H1 (cell line): ENCODE results near the gene USE1. TPM values are rescaled to one million over a fixed set of nuclear protein-coding genes. Genes with fewer than 3 reads are reported as not detected.

Source experiments
- BCL11A ChIP-seq, 2 experiments: IDR thresholded peaks; one replicate each; pipeline ENCODE4 v1.6.1; 2011; ENCODE audit warnings: low read depth in 2 of 2, low read length in 2 of 2, mild to moderate bottlenecking in 2 of 2
- CREB1 ChIP-seq: IDR thresholded peaks from 2 replicates; pipeline ENCODE4 v1.6.1; 2012; ENCODE audit warnings: inconsistent platforms
- EGR1 ChIP-seq: IDR thresholded peaks from 2 replicates; pipeline ENCODE4 v1.6.1; 2011; ENCODE audit warnings: low read depth, low read length, borderline replicate concordance
- EZH2 ChIP-seq: fragments of 200-600 bp; sonication (generic); IDR thresholded peaks from 2 replicates; pipeline ENCODE4 v1.7.1; 2012; ENCODE audit warnings: low read depth, mild to moderate bottlenecking, moderate library complexity, low read length, inconsistent platforms; ENCODE audit not compliant: severe bottlenecking
- NANOG ChIP-seq: IDR thresholded peaks from 2 replicates; pipeline ENCODE4 v1.6.1; 2011; ENCODE audit warnings: low read length, low read depth, mild to moderate bottlenecking, inconsistent platforms; ENCODE audit not compliant: insufficient read depth, poor library complexity, severe bottlenecking
- RAD21 ChIP-seq, 2 experiments: IDR thresholded peaks in 1 of 2; conservative IDR thresholded peaks in 1 of 2; 2 replicates each; pipeline ENCODE4 v1.6.1; 2011; ENCODE audit warnings: low read depth in 2 of 2, low read length in 2 of 2, improper control_type of control experiment in 1 of 2, inconsistent platforms in 1 of 2, mild to moderate bottlenecking in 1 of 2, moderate library complexity in 1 of 2
- RBBP5 ChIP-seq: IDR thresholded peaks from 2 replicates; pipeline ENCODE4 v1.7.1; 2012; ENCODE audit warnings: low read depth, mild to moderate bottlenecking, inconsistent platforms, low read length, moderate library complexity, borderline replicate concordance
- polyA plus RNA-seq, 7 experiments: library from polyadenylated mRNA; depleted of rRNA in 3 of 7; stranded (reverse) in 5 of 7; unstranded in 2 of 7; fragments of >200 nt in 5 of 7; fragments of 200-250 nt in 2 of 7; gene quantifications; 1 replicate in 5 of 7; 2 replicates in 1 of 7; 4 replicates in 1 of 7; pipeline versions ENCODE4 v1.2.1 to v1.2.3, GENCODE V29; 2011 to 2013; ENCODE audit warnings: missing spikeins in 2 of 7, mixed read lengths in 2 of 7
- total RNA-seq: library from RNA; stranded (reverse); fragmentation: NEBNext Ultra II Directional; extraction: Animal tissue kit (Norgen Biotek cat#: 25700); gene quantifications from 2 replicates; pipeline ENCODE4 v1.2.1, GENCODE V29; 2021
- TF ChIP-seq, protein P1 (sequence below): fragments of 300-600 bp; sonication (generic); IDR thresholded peaks from 2 replicates; pipeline ENCODE4 v1.7.1; 2012; ENCODE audit warnings: low read length, moderate library complexity, mild to moderate bottlenecking, inconsistent platforms; ENCODE audit not compliant: insufficient replicate concordance

Gene USE1
- total and polyA plus RNA-seq, 2 of the 8 experiments (the other 6 are each of a cell fraction or from before 2014, with no cell fraction given): 8.7 to 13.9 TPM

DNA sequence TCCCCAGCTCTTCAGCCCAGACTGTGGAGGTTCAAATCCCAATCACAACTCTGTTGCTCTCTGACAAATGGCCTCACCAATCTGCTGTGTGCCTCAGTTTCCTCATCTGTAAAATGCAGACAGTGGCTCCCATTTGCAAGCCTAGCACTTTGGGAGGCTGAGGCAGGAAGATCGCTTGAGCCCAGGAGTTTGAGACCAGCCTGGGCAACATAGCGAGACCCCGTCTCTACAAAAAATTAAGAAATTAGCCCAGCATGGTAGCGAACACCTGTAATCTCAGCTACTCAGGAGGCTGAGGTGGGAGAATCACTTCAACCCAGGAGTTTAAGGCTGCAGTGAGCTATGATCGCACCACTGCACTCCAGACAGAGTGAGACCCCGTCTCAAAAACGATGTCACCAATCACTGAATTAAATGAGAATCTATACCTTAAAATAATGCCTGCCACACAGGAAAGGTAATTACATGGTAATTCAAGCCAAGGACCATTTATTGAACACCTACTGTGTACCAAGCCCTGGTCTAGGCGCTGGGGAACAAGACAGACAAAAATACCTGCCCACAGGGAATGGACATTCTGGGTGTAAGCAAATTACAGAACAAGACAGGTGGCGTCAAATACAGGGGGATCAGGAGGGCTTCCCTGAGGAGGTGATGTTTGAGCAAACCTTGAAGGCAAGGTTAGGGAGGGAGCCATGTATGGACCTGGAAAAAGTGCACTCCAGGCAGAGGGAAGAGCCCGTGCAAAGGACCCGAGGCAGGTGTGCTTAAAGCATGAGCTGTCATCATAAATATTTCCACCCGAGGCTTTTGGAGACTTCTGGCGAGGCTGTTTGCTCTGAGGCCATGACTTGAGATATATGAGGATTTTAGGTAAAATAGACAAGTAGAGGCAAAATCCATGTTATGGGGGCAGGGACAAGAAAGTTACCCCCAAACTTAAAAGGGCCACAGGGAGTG lies 22.9 kb downstream of the USE1 start (continued):
- TF ChIP-seq, protein P1, sequence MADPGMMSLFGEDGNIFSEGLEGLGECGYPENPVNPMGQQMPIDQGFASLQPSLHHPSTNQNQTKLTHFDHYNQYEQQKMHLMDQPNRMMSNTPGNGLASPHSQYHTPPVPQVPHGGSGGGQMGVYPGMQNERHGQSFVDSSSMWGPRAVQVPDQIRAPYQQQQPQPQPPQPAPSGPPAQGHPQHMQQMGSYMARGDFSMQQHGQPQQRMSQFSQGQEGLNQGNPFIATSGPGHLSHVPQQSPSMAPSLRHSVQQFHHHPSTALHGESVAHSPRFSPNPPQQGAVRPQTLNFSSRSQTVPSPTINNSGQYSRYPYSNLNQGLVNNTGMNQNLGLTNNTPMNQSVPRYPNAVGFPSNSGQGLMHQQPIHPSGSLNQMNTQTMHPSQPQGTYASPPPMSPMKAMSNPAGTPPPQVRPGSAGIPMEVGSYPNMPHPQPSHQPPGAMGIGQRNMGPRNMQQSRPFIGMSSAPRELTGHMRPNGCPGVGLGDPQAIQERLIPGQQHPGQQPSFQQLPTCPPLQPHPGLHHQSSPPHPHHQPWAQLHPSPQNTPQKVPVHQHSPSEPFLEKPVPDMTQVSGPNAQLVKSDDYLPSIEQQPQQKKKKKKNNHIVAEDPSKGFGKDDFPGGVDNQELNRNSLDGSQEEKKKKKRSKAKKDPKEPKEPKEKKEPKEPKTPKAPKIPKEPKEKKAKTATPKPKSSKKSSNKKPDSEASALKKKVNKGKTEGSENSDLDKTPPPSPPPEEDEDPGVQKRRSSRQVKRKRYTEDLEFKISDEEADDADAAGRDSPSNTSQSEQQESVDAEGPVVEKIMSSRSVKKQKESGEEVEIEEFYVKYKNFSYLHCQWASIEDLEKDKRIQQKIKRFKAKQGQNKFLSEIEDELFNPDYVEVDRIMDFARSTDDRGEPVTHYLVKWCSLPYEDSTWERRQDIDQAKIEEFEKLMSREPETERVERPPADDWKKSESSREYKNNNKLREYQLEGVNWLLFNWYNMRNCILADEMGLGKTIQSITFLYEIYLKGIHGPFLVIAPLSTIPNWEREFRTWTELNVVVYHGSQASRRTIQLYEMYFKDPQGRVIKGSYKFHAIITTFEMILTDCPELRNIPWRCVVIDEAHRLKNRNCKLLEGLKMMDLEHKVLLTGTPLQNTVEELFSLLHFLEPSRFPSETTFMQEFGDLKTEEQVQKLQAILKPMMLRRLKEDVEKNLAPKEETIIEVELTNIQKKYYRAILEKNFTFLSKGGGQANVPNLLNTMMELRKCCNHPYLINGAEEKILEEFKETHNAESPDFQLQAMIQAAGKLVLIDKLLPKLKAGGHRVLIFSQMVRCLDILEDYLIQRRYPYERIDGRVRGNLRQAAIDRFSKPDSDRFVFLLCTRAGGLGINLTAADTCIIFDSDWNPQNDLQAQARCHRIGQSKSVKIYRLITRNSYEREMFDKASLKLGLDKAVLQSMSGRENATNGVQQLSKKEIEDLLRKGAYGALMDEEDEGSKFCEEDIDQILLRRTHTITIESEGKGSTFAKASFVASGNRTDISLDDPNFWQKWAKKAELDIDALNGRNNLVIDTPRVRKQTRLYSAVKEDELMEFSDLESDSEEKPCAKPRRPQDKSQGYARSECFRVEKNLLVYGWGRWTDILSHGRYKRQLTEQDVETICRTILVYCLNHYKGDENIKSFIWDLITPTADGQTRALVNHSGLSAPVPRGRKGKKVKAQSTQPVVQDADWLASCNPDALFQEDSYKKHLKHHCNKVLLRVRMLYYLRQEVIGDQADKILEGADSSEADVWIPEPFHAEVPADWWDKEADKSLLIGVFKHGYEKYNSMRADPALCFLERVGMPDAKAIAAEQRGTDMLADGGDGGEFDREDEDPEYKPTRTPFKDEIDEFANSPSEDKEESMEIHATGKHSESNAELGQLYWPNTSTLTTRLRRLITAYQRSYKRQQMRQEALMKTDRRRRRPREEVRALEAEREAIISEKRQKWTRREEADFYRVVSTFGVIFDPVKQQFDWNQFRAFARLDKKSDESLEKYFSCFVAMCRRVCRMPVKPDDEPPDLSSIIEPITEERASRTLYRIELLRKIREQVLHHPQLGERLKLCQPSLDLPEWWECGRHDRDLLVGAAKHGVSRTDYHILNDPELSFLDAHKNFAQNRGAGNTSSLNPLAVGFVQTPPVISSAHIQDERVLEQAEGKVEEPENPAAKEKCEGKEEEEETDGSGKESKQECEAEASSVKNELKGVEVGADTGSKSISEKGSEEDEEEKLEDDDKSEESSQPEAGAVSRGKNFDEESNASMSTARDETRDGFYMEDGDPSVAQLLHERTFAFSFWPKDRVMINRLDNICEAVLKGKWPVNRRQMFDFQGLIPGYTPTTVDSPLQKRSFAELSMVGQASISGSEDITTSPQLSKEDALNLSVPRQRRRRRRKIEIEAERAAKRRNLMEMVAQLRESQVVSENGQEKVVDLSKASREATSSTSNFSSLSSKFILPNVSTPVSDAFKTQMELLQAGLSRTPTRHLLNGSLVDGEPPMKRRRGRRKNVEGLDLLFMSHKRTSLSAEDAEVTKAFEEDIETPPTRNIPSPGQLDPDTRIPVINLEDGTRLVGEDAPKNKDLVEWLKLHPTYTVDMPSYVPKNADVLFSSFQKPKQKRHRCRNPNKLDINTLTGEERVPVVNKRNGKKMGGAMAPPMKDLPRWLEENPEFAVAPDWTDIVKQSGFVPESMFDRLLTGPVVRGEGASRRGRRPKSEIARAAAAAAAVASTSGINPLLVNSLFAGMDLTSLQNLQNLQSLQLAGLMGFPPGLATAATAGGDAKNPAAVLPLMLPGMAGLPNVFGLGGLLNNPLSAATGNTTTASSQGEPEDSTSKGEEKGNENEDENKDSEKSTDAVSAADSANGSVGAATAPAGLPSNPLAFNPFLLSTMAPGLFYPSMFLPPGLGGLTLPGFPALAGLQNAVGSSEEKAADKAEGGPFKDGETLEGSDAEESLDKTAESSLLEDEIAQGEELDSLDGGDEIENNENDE: no peak
- TF ChIP-seq EZH2 (no peak), NANOG (no peak), CREB1 (no peak), EGR1 (no peak), RBBP5 (no peak), BCL11A (IDR thresholded peaks at IDR 0.05; ENCODE audit: low read depth in 2 of 2, low read length in 2 of 2) (no peak), RAD21 (IDR thresholded peaks at IDR 0.05 in 1 of 2, conservative IDR thresholded peaks at IDR 0.05 in 1 of 2; ENCODE audit: low read depth in 2 of 2, low read length in 2 of 2) (no peak)
